ENCODE data around the gene NRIP3.
"Not testable (repeated sequence)": the region's sequence is repeated elsewhere in the genome, so short reads cannot be mapped to it uniquely, and the experiment has no call there.

NRIP3 gene

DNA sequence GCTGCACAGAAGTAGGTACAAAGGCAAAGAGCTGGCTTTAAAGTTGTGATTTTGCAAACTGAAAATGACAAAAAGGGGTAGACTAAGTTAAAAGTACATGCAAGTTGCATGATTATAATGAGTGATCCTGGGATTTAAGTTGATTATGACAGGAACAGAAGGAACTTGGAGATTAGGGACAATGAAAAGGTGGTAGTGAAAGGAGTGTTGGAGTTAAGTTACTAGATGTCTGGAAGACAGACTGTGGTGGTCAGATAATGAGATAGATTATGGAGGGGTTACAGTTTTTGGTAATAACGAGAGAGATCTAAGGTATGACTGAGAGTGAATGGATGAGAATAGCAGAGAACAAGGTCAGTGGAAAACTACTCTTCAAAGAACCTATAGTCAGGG lies 31.9 kb downstream of the NRIP3 start:
- DNase-seq (ENCODE audit: low read depth in 3 of 3) = no peak

DNA sequence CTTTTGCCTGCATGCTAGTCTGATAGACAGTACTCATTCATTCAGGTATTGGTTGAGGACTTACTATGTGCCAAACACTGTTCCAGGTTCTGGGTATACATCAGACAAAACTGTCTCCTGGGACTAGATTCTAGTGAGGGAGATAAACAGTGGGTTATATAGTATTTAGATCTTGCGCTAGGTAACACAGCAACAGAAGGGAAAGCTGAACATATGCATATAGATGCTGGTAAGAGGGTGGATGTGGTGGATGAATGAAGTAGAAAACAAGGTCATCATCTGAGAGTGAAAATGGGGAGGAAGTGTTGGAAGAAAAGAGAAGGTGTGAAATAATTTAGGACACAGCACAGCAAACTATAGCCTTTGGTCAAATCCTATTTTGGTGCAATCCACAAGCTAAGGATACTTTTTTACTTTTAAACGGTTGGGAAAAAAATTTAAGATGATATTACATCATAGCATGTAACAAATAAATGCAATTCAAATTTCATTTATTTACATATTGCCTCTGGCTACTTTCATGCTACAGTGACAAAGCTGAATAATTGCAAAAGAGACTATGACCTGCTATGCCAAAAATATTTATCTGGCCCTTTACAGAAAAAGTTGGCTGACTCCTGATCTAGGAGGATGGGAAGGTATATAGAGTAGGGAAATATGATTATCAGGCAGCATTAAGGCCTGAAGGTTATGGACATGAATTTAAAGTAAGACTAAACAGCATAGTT lies 32.4 kb downstream of the NRIP3 start:
- no peak for DNase-seq (ENCODE audit: low read depth in 3 of 3)

DNA sequence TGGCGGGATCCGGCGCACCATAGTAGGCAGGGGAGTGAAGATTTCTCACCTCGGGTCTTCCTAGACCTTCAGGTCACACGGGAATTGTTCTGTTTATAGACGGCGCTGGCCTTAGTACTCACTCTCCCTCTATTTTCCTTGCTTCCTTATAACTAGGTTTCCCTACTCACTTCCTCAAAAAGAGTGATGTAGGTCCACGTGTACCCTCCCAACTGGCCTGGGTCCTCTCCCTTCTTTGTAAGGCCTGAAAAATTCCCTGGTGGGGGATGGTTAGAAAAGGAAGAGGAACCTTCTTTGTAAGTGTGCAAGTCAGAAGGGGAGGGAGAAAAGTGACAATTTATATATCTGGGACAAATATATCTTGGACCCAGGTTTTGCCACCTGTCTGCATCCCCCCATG lies 36.6 kb downstream of the NRIP3 start:
- DNase-seq (ENCODE audit: low read depth in 3 of 3) = no peak

DNA sequence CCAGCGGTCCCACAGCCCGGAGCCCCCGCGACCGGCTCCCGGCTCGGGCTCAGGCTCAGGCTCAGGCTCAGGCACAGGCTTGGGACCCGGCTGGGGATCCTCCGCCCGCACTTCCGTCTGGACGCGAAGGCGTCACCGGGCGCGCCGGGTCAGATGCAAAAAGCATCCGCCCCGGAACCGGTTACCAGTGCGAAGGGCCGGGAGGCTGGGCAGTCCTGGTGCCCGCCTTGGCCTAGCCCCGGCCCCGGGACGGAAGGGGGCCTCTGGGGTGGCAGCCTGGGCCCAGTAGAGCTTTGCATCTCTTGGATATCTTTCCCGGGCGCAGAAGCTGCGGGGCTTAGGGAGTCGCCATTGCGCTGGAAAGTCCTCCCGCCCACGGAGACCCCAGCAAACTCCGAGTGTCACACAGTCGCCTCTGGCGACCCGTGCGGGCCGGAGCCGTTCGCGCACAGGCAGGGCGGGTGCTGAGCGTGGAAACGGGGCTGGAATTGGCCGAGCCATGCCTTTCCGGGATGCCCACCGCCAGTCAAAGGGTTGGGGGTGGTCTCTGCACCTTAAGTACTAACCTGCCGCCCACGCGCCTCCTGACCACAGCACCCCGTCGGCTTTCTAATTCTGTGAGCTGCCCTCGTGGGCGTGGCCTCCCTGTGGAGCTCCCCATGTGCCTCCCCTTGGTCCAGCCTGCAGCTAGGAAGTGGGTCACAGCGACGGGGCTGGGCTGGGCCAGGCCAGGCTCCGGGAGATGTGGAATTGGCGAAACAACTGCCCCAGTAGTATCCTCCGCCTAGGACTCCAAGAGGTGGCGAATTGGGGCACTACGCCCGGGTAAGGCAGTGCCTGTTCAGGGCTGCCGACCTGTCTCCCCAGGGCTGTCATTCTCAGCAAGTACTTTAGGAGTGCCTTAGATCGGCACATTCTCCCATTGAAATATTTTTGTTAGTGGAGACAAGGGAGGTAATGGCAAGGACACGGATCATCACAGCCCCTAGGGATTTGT lies 39.2 kb downstream of the NRIP3 start, which contains the start of gene TMEM9B:
Gene TMEM9B (minus strand): TSS at position 119 of the 997 bp plus-strand sequence. CDS start 129 bp downstream, outside the sequence.
- DNase-seq (ENCODE audit: low read depth in 3 of 3) = peak; percentile 44 to 70 (median 49)

DNA sequence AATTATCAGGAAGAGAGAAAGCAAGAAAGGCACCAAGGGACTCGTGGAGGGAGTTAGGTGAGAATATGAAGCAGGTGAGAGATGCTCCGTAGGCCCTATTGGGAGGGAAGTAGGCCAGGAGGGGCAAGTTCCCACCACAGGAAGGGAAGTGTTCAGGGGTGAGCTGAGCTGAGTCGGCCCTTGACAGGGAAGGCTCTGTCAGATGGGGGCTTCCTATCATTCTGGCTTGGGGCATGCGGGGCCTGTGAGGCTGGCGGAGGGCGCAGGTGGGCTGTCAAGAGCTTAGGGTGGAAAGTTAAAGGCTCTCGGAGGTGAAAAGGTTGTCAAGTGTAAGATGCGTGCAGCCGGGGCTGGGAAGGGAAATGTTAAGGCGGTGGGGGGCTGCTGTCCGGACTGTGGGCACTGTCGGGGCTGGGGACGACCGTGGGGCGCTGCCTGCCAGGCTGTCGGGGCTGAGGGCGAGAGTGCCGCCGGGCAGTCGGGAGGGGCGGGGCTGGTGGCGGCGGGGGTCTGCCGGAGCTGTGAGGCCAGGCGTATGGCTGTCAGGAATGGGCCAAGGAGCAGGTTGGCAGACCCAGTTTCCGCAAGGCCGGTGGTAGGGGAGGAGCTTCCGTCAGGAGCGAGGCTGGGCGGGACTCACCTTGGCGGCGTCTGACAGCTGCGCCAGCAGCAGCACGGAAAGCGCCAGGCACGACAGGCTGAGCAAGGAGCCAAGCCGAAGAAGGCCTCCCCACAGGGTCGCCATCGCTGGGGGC lies 40.1 kb downstream of the NRIP3 start:
- DNase-seq (ENCODE audit: low read depth in 3 of 3) = peak; percentile 53 to 61 (median 57)

DNA sequence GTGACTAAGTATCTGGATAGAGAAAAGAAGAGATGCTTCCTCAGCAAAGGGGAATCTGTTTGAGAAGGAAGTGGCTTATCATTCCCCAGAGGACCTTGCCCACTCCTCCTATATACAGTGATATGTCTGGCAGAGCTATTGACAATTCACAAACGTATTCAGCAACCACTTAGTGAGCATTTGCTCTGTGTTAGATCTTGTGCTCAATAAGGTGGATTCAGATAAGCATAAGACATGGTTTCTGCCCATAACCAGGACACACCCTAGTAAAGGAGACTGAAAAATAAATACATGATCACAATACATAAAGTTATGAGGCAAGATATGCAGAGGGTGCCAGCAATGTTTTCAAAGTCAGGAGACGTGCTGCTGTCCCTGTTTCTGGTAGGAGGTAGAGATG lies 41.0 kb downstream of the NRIP3 start:
- no peak for DNase-seq (ENCODE audit: low read depth in 3 of 3)

DNA sequence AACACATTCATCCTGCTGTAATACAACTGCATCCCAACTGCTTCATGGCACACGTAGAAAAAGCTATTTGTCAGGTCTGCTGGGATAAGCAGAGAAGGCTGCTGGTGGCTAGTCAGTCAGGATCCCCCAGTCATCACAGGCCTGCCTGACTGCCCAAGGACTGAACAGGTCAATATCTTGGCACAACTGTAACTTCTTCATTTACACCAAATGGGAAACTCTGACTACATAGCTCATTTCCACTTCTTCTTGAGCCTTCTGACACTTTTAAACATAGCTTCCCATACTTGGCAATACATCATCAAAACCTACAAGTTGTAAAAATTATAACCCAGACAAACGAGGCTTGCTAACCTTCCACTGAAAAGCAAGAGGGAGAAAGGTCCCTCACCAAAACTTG lies 42.4 kb downstream of the NRIP3 start:
- no peak for DNase-seq (ENCODE audit: low read depth in 3 of 3)

DNA sequence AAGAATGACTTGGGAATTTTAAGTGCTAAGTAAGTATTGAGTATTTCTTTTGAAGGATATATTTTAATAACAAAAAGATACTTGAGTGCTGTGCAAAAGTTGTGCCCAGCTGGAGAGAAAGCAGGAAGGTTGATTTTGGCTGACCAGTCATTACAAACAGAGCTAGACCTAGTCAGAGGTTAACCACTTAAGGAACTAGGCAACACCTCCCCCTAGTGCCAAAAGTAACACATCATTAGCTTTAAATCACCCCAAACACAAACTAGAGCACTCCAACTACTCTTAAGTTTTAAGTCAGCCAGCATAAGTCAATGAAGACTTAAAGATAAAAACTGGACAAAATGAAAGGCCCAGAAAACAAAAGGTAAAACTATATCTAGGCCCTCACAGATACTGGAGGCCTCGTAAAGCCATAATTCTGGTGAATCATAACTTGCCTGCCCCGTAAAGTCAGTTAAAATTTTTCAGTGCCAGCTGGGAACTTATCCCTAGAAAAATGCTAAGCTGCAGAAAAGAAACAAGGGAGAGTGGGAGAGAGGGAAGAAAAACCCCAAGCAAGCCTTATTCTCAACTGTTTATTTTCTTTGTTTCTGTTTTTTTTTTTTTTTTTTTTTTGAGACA lies 44.1 kb downstream of the NRIP3 start:
- DNase-seq (ENCODE audit: low read depth in 3 of 3) = no peak

DNA sequence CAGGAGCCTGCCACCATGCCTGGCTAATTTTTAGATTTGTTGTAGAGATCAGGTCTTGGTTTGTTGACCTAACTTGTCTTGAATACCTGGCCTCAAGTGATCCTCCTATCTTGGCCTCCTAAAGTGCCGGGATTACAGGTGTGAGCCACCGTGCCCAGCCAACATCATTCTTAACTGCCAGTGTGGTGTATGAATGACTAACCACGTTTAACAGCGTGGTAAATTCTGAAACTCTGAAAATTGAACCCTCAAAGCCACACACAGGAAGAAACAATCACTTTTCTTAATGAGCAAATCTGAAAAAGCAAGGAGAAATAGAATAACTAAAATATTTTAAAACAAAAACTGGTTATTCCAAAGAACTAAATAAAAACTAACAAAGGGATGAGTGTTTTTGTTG lies 46.9 kb downstream of the NRIP3 start:
- no peak for DNase-seq (ENCODE audit: low read depth in 3 of 3)

DNA sequence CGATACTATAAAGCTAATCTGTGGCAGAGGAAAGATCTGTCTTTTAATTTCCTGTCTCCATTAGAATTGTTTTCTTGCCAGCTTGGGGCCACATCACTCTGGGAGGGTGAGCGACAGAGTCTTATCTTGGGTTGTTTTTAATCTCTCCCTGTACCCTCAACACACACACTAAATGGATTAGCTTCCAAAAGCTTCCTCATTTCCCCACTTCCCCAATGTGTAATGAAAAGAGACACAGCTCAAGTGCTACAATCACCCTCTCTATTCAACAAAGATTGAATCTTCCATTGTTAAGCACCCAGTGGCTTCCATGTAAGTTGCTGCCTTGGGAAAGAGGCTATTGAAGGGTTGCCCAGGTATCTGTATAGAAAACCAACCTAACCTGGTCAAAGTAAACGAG lies 54.9 kb downstream of the NRIP3 start:
- DNase-seq (ENCODE audit: low read depth in 3 of 3) = no peak

DNA sequence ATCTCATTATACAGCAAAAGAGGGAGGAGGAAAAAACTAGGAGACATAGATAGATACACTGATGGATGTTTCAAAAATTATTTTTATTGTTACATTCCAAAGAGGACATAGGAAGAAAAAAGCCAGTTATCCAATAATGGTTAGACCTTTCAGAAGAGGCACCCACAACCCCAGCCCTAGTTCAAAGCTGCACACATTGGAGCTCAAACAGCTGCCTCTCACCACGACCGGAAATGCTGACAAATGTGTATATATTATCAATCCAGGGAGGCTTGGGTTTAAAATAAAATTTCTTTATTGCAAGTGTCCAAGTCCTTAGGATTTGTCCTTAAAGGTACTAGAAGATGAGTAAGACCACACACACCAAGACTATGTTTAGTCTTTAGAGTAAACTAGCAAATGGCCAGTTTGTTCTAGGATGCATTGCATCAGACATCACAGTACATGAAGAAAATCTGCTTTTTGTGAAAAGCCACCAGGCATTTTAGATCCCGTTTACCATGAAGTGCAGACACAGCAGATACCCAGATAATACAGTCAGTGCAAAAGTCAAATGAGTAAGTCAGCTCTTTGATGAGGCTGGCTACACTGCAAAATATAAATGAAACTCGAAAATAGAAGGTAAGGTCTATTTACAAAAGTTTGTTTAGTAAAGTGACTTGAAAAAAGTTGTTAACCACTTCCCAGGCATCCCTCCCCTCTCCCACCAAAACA lies 56.4 kb downstream of the NRIP3 start:
- DNase-seq (ENCODE audit: low read depth in 3 of 3) = no peak

DNA sequence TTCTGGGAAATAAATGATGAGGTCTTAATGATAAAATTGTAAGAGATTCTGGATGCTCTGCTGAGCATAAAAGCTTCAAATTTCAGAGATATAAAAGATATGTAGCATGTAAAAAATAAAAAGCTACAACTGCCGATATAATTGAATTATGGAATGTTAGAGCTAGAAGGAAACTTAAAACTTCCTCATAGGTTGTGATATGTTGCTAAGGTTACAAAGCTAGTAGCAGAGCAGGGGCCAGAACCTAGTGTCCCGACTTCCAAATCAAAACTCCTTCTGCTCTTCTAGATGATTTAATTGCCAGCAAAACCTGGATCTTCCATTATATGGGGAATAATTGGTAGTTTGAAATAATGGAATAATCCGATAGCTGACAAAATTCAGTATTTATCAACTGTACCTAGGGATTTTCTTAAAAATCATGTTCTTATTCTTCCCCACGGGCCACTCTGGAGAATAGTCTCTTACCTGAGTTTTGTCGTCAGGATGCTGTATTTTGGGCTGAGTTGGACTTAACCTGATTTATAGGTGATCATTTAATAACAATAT lies 61.2 kb downstream of the NRIP3 start, which contains the start of gene ASCL3:
Gene ASCL3 (minus strand): TSS at position 499 of the 549 bp plus-strand sequence. CDS start 4,855 bp downstream, outside the sequence.
- DNase-seq (ENCODE audit: low read depth in 3 of 3) = no peak

DNA sequence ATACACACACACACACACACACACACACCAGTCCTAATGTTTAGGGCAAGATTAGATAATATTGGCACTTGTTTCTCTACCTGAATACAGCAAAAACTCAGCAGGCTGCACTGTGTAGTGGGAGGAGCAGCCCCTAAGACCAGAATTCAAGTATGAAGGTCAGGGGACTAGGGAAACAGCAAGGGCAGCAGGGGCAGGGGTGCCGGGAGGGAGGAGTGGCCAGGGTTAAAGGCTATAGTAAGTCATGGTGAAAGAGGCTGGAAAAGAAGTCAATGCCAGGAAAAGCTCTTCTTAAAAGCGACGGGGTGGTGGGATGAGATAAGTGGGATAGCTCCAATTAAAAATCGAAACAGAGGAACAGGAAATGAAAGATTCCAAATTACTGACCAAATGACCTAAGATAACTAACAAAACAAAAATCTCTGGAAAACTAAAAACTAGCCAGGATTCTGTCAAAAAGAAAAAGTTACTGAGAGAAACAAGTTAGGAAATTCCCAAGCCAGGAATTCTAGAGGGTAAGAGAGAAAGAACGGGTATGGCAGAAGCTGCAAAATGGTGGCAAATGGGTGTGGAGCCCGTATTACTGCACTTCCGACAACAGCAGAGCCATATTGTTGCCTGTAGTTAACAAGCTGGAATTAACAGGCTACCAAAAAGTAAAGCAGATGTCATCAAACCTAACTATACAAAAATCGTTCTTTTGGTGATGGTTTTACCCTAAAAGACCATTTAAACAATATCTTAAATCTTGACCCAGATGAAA lies 62.3 kb downstream of the NRIP3 start:
- DNase-seq (ENCODE audit: low read depth in 3 of 3) = no peak

DNA sequence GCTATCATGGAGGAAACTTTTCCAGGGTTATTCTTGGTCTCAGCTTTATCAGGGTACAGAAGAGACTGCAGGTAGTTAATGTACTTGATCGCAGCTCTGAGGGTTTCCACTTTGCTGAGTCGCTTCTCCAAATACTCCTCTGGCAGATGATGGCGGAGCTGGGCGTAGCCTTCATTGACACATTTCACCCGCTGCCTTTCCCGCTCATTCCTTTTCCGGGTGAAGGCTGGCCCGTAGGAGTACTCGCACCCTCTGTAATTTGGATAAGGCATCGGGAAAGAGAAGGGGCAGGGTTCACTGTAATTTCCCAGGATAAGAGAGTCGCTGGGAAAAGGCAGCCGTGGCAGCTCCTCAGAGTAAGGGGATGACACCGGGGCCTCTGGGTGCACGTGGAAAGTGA lies 66.1 kb downstream of the NRIP3 start:
- DNase-seq (ENCODE audit: low read depth in 3 of 3) = no peak

DNA sequence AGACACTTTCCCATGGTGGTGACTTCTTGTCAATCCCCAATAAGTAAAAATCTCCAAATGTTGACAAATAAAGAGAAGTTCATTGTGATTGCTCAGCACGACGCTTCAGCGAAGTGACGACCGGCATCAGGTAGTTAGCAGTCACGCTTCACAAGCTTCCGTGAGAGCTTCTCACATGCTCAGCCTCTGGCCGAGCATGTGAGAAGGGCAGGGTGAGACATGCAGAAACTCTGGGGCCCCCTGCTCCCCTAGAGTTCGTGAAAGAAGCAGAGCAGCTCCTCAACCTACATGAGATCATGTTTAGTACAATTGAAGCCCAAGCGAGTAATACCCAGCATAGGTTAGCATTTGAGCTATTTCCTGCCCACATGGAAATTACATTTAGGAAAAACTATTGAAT lies 66.6 kb downstream of the NRIP3 start:
- no peak for DNase-seq (ENCODE audit: low read depth in 3 of 3)

DNA sequence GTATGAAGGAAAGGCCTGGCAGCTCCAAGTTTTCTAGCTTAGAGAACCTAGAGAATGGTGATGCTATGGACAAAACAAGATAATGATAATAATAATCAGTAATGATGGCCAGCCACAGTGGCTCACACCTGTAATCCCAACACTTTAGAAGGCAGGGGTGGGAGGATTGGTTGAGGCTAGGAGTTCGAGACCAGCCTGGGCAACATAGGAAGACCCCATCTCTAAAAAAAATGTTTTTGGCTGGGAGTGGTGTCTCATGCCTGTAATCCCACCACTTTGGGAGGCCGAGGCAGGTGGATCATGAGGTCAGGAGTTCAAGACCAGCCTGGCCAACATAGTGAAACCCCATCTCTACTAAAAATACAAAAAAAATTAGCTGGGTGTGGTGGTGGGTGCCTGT lies 68.0 kb downstream of the NRIP3 start:
- DNase-seq (ENCODE audit: low read depth in 3 of 3) = not testable (repeated sequence)

DNA sequence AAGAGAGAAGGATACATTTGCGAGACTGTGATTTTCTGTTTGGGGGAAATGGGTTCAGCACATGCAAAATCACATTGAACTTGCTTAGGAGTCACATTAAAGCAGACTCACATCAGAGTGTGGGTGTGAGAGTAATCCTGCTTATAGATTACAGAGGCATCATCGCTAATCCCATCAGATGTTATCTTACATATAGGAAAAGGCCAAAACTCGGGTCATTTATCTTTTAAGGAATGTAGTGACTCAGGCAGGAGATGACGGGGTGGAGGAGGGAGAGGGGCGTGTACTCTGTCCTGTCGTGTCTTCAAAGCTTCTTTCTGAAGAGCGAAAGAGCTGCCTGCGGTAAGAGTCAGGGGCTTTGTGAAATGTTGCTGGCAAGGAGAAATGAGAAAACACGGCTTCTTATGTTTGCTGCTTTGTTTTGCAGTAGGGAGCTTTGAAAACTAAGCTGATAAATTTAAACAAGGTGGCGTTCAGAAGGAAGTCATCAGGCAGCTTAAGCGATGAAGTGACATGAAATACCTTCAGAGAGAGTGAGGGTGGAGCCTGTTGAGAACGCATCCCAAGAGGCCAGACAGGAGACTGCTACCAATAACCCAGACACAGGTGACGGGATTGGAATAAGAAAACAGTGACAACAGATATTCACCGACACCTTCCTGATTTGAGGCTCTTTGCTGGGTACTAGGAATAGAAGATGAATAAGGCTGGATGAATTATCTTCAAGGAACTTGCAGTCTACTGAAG lies 68.9 kb downstream of the NRIP3 start:
- DNase-seq (ENCODE audit: low read depth in 3 of 3) = no peak

DNA sequence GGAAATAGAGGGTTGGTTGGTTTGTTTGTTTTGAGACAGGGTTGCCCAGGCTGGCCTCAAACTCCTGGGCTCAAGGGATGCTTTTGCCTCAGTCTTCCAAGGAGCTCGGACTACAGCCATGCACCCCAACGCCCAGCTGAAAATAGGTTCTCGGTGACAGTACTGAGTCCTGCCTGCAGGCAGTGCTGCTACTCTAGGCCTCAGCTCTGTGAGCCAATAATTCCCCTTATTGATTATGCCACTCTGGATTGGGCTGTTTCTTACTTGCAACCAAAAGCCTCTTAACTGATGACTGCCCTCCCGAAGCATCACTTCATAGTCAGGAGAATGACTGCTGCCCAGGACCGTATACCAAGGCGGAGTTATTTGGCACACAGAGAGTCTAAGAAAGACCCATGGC lies 69.9 kb downstream of the NRIP3 start:
- DNase-seq (ENCODE audit: low read depth in 3 of 3) = no peak

DNA sequence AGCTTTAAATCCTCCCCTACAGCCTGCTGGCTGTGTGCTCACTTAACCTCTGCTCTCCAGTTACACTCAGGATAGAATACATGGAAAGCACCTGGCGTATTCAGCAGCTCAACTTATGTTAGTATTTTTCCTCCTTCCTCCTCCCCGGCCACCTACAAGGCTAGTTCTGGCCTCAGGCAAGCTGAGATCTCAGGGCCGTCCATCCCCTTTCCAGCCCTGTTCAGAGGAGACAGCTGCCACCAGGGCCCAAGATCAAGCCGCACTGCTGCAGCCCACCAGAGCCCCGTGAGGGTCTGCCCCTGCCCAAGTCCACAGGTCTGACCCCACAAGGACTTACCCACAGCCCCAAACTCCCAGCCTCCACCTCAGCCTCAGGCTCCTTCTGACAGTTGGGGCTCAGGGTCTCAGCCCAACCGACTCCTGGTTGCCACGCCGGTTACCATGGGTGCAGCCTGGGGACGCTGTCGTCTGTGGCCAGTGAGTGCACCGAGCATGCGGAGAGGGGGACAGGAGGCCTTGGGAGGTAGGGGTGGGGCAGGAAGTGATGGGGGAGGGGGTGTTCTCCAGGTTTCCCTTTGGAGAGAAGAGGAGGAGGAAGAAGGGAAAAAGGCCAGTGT lies 71.1 kb downstream of the NRIP3 start, which contains the start of gene C11orf16:
Gene C11orf16 (minus strand): TSS at position 384 of the 617 bp plus-strand sequence. CDS start 639 bp downstream, outside the sequence.
- no peak for DNase-seq (ENCODE audit: low read depth in 3 of 3)
